ENCODE data around the gene SUFU.

SUFU gene

GRCh38 chr10:102581981-102582580 lies 78.3 kb downstream of the SUFU start:
- Histone ChIP-seq H2BK15ac (ENCODE audit: low read depth, poor library complexity, severe bottlenecking) (no peak overlapping the region), H3K14ac (ENCODE audit: low read length in 2 of 2) (no peak overlapping the region), H3K9ac (ENCODE audit: low read length) (no peak overlapping the region), H2AK5ac (ENCODE audit: low read length, severe bottlenecking) (no peak overlapping the region), H2BK12ac (ENCODE audit: low read length in 2 of 2) (no peak overlapping the region), H3K4me3 (ENCODE audit: insufficient read depth in 1 of 2, low read depth in 1 of 2, low read length in 2 of 2) (no peak overlapping the region), H3K4ac (ENCODE audit: low read depth in 1 of 2, low read length in 2 of 2) (no peak overlapping the region), H3K23ac (ENCODE audit: low read length in 2 of 2) (no peak overlapping the region), H3K27ac (ENCODE audit: low read length, poor library complexity, severe bottlenecking) (no peak overlapping the region), H3K79me1 (replicated peaks; ENCODE audit: low read length, poor library complexity, severe bottlenecking) (peaks cover 23% of the 10 kb centered on the region), H2BK120ac (ENCODE audit: low read depth, low read length) (no peak overlapping the region), H3K18ac (ENCODE audit: low read depth in 1 of 2, low read length in 2 of 2) (no peak overlapping the region), H3K4me2 (ENCODE audit: low read length, poor library complexity, severe bottlenecking) (no peak overlapping the region), H3K27me3 (ENCODE audit: control insufficient read depth in 1 of 2, insufficient read depth in 1 of 2, low read length in 2 of 2) (no peaks in the 10 kb centered on the region), H3K9me3 (ENCODE audit: control insufficient read depth, low read length) (no peaks in the 10 kb centered on the region), H4K8ac (ENCODE audit: low read length) (no peak overlapping the region), H2BK5ac (ENCODE audit: low read depth, low read length, poor library complexity, severe bottlenecking) (no peak overlapping the region), H2AFZ (ENCODE audit: low read depth, low read length) (no peak overlapping the region), H3K4me1 (ENCODE audit: control insufficient read depth, insufficient read depth, low read depth, low read length) (peaks cover 8% of the 10 kb centered on the region), H3K36me3 (ENCODE audit: control insufficient read depth in 1 of 2, insufficient read depth in 2 of 2, low read depth in 1 of 2, low read length in 2 of 2) (no peaks in the 10 kb centered on the region), H4K91ac (ENCODE audit: low read length) (no peak overlapping the region)
- no peak for DNase-seq
- WGBS: 74% methylated on average over 9 of the region's 10 CpGs

- H3K4me1 ChIP-seq (ENCODE audit: control insufficient read depth, insufficient read depth, low read depth, low read length): peaks cover 8% of the 10 kb centered on the region
- WGBS: 40% methylated on average over 7 of the region's 11 CpGs
- no peak overlapping the region for H2BK15ac ChIP-seq (ENCODE audit: low read depth, poor library complexity, severe bottlenecking)
- H2BK120ac ChIP-seq (ENCODE audit: low read depth, low read length): no peak overlapping the region
- H3K4ac ChIP-seq (ENCODE audit: low read depth in 1 of 2, low read length in 2 of 2): no peak overlapping the region
- H3K9me3 ChIP-seq (ENCODE audit: control insufficient read depth, low read length): no peaks in the 10 kb centered on the region
- H4K91ac ChIP-seq (ENCODE audit: low read length): no peak overlapping the region
- H4K8ac ChIP-seq (ENCODE audit: low read length): no peak overlapping the region
- no peak overlapping the region for H3K27ac ChIP-seq (ENCODE audit: low read length, poor library complexity, severe bottlenecking)
- no peak overlapping the region for H3K23ac ChIP-seq (ENCODE audit: low read length in 2 of 2)
- H3K4me2 ChIP-seq (ENCODE audit: low read length, poor library complexity, severe bottlenecking): no peak overlapping the region
- H2AK5ac ChIP-seq (ENCODE audit: low read length, severe bottlenecking): no peak overlapping the region
- no peak overlapping the region for H2BK5ac ChIP-seq (ENCODE audit: low read depth, low read length, poor library complexity, severe bottlenecking)
- no peak overlapping the region for H3K4me3 ChIP-seq (ENCODE audit: insufficient read depth in 1 of 2, low read depth in 1 of 2, low read length in 2 of 2)
- no peak overlapping the region for H3K14ac ChIP-seq (ENCODE audit: low read length in 2 of 2)
- H3K9ac ChIP-seq (ENCODE audit: low read length): peak overlapping the region; percentile 44
- peaks cover 26% of the 10 kb centered on the region for H3K79me1 ChIP-seq (replicated peaks; ENCODE audit: low read length, poor library complexity, severe bottlenecking)
- H3K18ac ChIP-seq (ENCODE audit: low read depth in 1 of 2, low read length in 2 of 2): no peak overlapping the region
- no peaks in the 10 kb centered on the region for H3K36me3 ChIP-seq (ENCODE audit: control insufficient read depth in 1 of 2, insufficient read depth in 2 of 2, low read depth in 1 of 2, low read length in 2 of 2)
- no peak overlapping the region for H2BK12ac ChIP-seq (ENCODE audit: low read length in 2 of 2)
- DNase-seq: peak; percentile 88
- H2AFZ ChIP-seq (ENCODE audit: low read depth, low read length): no peak overlapping the region
- no peaks in the 10 kb centered on the region for H3K27me3 ChIP-seq (ENCODE audit: control insufficient read depth in 1 of 2, insufficient read depth in 1 of 2, low read length in 2 of 2)
Observed at GRCh38 chr10:102583435-102584417, 80.0 kb downstream of the SUFU start.

DNA sequence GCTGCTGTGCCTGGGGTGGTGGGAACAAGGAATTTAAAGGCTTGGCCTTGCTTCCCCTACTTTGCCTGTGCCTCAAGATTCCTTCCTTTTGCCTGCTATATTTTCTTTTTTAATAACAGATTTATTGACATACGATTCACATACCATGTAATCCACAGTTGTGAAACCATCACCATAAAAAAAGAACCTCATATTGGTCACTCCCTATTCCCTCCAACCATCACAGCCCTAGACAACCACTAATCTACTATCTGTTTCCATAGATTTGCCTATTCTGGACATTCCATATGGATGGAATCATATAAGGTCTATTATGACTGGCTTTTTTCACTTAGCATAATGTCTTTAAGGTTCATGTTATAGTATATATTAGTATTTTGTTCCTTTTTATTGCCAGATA lies 81.3 kb downstream of the SUFU start:
- Histone ChIP-seq H3K27ac (ENCODE audit: low read length, poor library complexity, severe bottlenecking) (no peak overlapping the region), H3K4me2 (ENCODE audit: low read length, poor library complexity, severe bottlenecking) (no peak overlapping the region), H3K36me3 (ENCODE audit: control insufficient read depth in 1 of 2, insufficient read depth in 2 of 2, low read depth in 1 of 2, low read length in 2 of 2) (no peaks in the 10 kb centered on the region), H4K91ac (ENCODE audit: low read length) (no peak overlapping the region), H2BK120ac (ENCODE audit: low read depth, low read length) (no peak overlapping the region), H2AFZ (ENCODE audit: low read depth, low read length) (no peak overlapping the region), H3K4me3 (ENCODE audit: insufficient read depth in 1 of 2, low read depth in 1 of 2, low read length in 2 of 2) (no peak overlapping the region), H2BK5ac (ENCODE audit: low read depth, low read length, poor library complexity, severe bottlenecking) (no peak overlapping the region), H3K23ac (ENCODE audit: low read length in 2 of 2) (no peak overlapping the region), H3K9me3 (ENCODE audit: control insufficient read depth, low read length) (no peaks in the 10 kb centered on the region), H3K79me1 (replicated peaks; ENCODE audit: low read length, poor library complexity, severe bottlenecking) (peaks cover 22% of the 10 kb centered on the region), H3K18ac (ENCODE audit: low read depth in 1 of 2, low read length in 2 of 2) (no peak overlapping the region), H3K4me1 (ENCODE audit: control insufficient read depth, insufficient read depth, low read depth, low read length) (peaks cover 4% of the 10 kb centered on the region), H2AK5ac (ENCODE audit: low read length, severe bottlenecking) (no peak overlapping the region), H4K8ac (ENCODE audit: low read length) (no peak overlapping the region), H3K14ac (ENCODE audit: low read length in 2 of 2) (no peak overlapping the region), H3K9ac (ENCODE audit: low read length) (no peak overlapping the region), H3K4ac (ENCODE audit: low read depth in 1 of 2, low read length in 2 of 2) (no peak overlapping the region), H2BK12ac (ENCODE audit: low read length in 2 of 2) (peak overlapping the region in 1 of 2 experiments; percentile 21), H2BK15ac (ENCODE audit: low read depth, poor library complexity, severe bottlenecking) (no peak overlapping the region), H3K27me3 (ENCODE audit: control insufficient read depth in 1 of 2, insufficient read depth in 1 of 2, low read length in 2 of 2) (no peaks in the 10 kb centered on the region)
- WGBS: 94% methylated on average over 1 of the region's 1 CpG
- DNase-seq: no peak

DNA sequence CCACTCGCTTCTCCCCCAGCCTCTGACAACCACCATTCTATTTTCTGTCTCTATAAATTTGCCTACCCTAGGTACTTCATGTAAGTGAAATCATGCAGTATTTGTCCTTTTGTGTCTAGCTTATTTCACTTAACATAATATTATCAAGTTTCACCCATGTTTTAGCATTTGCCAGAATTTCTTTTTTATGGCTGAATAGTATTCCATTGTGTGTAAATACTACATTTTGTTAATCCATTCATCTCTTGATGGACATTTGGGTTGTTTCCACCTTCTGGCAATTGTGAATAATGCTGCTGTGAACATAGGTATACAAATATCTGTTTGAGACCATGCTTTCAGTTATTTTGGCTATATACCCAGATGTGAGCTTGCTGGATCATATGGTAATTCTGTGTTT lies 83.1 kb downstream of the SUFU start:
- H3K79me1 ChIP-seq (replicated peaks; ENCODE audit: low read length, poor library complexity, severe bottlenecking): peaks cover 12% of the 10 kb centered on the region
- H3K9me3 ChIP-seq (ENCODE audit: control insufficient read depth, low read length): no peaks in the 10 kb centered on the region
- H2AFZ ChIP-seq (ENCODE audit: low read depth, low read length): no peak overlapping the region
- WGBS: 78% methylated on average over 1 of the region's 1 CpG
- H2AK5ac ChIP-seq (ENCODE audit: low read length, severe bottlenecking): no peak overlapping the region
- no peaks in the 10 kb centered on the region for H3K36me3 ChIP-seq (ENCODE audit: control insufficient read depth in 1 of 2, insufficient read depth in 2 of 2, low read depth in 1 of 2, low read length in 2 of 2)
- H4K8ac ChIP-seq (ENCODE audit: low read length): no peak overlapping the region
- no peak for DNase-seq
- no peak overlapping the region for H3K18ac ChIP-seq (ENCODE audit: low read depth in 1 of 2, low read length in 2 of 2)
- no peak overlapping the region for H2BK12ac ChIP-seq (ENCODE audit: low read length in 2 of 2)
- H3K27me3 ChIP-seq (ENCODE audit: control insufficient read depth in 1 of 2, insufficient read depth in 1 of 2, low read length in 2 of 2): no peaks in the 10 kb centered on the region
- no peak overlapping the region for H2BK120ac ChIP-seq (ENCODE audit: low read depth, low read length)
- no peak overlapping the region for H3K9ac ChIP-seq (ENCODE audit: low read length)
- no peak overlapping the region for H2BK5ac ChIP-seq (ENCODE audit: low read depth, low read length, poor library complexity, severe bottlenecking)
- no peak overlapping the region for H3K4me3 ChIP-seq (ENCODE audit: insufficient read depth in 1 of 2, low read depth in 1 of 2, low read length in 2 of 2)
- H3K4ac ChIP-seq (ENCODE audit: low read depth in 1 of 2, low read length in 2 of 2): no peak overlapping the region
- H4K91ac ChIP-seq (ENCODE audit: low read length): no peak overlapping the region
- H3K14ac ChIP-seq (ENCODE audit: low read length in 2 of 2): no peak overlapping the region
- no peak overlapping the region for H3K23ac ChIP-seq (ENCODE audit: low read length in 2 of 2)
- H3K4me1 ChIP-seq (ENCODE audit: control insufficient read depth, insufficient read depth, low read depth, low read length): no peaks in the 10 kb centered on the region
- H3K4me2 ChIP-seq (ENCODE audit: low read length, poor library complexity, severe bottlenecking): no peak overlapping the region
- H2BK15ac ChIP-seq (ENCODE audit: low read depth, poor library complexity, severe bottlenecking): no peak overlapping the region
- no peak overlapping the region for H3K27ac ChIP-seq (ENCODE audit: low read length, poor library complexity, severe bottlenecking)

Measured in mesenchymal stem cell (in vitro differentiated cells and primary cell).